ENCODE results near the gene GNPNAT1. TPM values are rescaled to one million over a fixed set of nuclear protein-coding genes. Genes with fewer than 3 reads are reported as not detected.
A peak's percentile ranks its signal among the peaks of the same experiment; 100 is the strongest.

Gene GNPNAT1
- total and polyA plus RNA-seq, 2 donors (not counting 3 experiments of a cell fraction or from before 2014, with no cell fraction given) = 18.7 to 38.9 TPM

DNA sequence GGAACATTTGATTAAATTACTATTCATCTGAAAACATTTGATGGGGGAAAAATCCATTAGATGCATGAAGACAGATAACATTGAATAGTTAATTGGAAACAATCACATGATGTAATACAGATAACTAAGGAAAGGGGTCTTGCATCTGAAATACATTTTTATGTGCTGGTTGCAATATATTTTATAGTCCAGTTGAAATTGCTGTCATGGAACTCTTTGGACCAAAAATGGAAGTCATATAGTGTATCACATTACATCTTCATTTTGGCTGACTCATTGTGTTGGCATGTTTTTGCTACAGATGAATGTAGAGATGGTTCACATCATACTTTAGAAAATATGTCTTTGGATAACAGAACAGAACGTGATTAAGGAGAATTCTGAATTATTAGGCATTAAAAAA, 43.0 kb upstream of the GNPNAT1 start:
- Histone ChIP-seq H3K4me3 (replicated peaks in 1 of 3; ENCODE audit: insufficient read depth in 1 of 3, low read depth in 1 of 3, low read length in 3 of 3) (no peak overlapping the region), H4K20me1 (replicated peaks; ENCODE audit: control insufficient read depth, extremely low read depth, insufficient read depth, low read length) (no peaks in the 10 kb centered on the region), H3K4me2 (ENCODE audit: insufficient read depth, low read length) (peak overlapping the region; percentile 8), H3K36me3 (ENCODE audit: control insufficient read depth in 2 of 2, extremely low read depth in 1 of 2, insufficient read depth in 2 of 2, low read length in 2 of 2) (no peaks in the 10 kb centered on the region), H3K9me1 (replicated peaks; ENCODE audit: control insufficient read depth, extremely low read depth, insufficient read depth, low read length) (no peaks in the 10 kb centered on the region), H3K4me1 (ENCODE audit: control insufficient read depth, extremely low read depth, insufficient read depth, low read length) (peaks cover 10% of the 10 kb centered on the region), H3K27me3 (ENCODE audit: control insufficient read depth in 2 of 2, insufficient read depth in 2 of 2, low read length in 2 of 2) (no peaks in the 10 kb centered on the region), H3K9ac (replicated peaks; ENCODE audit: extremely low read depth, insufficient read depth, low read length) (no peak overlapping the region), H3K9me3 (replicated peaks; ENCODE audit: control insufficient read depth, insufficient read depth, low read length) (no peaks in the 10 kb centered on the region), H2AFZ (ENCODE audit: low read depth, low read length) (no peak overlapping the region), H3K79me2 (ENCODE audit: control insufficient read depth, insufficient read depth, low read length) (no peaks in the 10 kb centered on the region), H3K27ac (ENCODE audit: insufficient read depth, low read depth, low read length) (no peak overlapping the region)
- TF ChIP-seq FOS (IDR thresholded peaks at IDR 0.05; ENCODE audit: borderline replicate concordance, insufficient read depth, low read length) = peak; percentile 78
- peak; percentile 78 for TF ChIP-seq JUN (IDR thresholded peaks at IDR 0.05; ENCODE audit: borderline replicate concordance, insufficient read depth, insufficient read length, low read depth)
- TF ChIP-seq, protein P1, sequence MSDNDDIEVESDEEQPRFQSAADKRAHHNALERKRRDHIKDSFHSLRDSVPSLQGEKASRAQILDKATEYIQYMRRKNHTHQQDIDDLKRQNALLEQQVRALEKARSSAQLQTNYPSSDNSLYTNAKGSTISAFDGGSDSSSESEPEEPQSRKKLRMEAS (IDR thresholded peaks at IDR 0.05; ENCODE audit: insufficient read depth, insufficient read length) = no peak
- peak; percentile 83 for FAIRE-seq
- intact Hi-C loops (cut with micrococcal nuclease) = no loop called here
- CTCF ChIA-PET = interaction anchor here (0.6 to 3.5 kb wide), 6 partner anchors 9 to 126 kb away, joined by 3 to 16 read pairs (median 5); no protein-coding TSS in a partner anchor
- no TSS peak for BruUV-seq (replicated peaks)
- POLR2A ChIA-PET = interaction anchor here (0.6 to 0.7 kb wide), 4 partner anchors 9 to 133 kb away, joined by 3 to 4 read pairs (median 4); no protein-coding TSS in a partner anchor
- dilution Hi-C loops (cut with MboI; ENCODE audit: extremely low pct_ligation_motif_present, low sequenced_read_pairs) = no loop called here
- peak; percentile 67 for DNase-seq (ENCODE audit: low read depth, low spot score)

DNA sequence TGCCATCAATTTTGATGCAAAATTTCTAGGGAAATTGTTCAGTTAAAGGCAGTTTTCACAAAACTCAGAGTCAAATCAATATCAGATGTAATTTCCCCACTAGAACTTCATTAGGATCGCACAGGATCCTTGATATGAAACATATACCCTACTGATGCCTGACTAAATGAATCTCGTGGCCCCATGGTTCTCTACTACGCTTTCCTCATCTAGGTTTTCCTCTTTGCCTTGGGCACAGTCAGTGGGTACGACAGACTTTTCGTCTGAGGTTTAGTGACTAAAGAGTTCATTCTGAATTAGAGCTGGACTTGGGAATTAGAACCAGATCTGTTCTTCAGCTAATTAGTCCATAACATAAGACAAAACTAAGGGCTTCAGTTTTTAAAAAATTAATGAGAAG, 42.5 kb upstream of the GNPNAT1 start:
- Histone ChIP-seq H3K9me1 (replicated peaks; ENCODE audit: control insufficient read depth, extremely low read depth, insufficient read depth, low read length) (no peaks in the 10 kb centered on the region), H3K79me2 (ENCODE audit: control insufficient read depth, insufficient read depth, low read length) (no peaks in the 10 kb centered on the region), H3K4me3 (replicated peaks in 1 of 3; ENCODE audit: insufficient read depth in 1 of 3, low read depth in 1 of 3, low read length in 3 of 3) (no peak overlapping the region), H3K4me2 (ENCODE audit: insufficient read depth, low read length) (no peak overlapping the region), H3K36me3 (ENCODE audit: control insufficient read depth in 2 of 2, extremely low read depth in 1 of 2, insufficient read depth in 2 of 2, low read length in 2 of 2) (no peaks in the 10 kb centered on the region), H3K27ac (ENCODE audit: insufficient read depth, low read depth, low read length) (no peak overlapping the region), H3K4me1 (ENCODE audit: control insufficient read depth, extremely low read depth, insufficient read depth, low read length) (peaks cover 10% of the 10 kb centered on the region), H3K27me3 (ENCODE audit: control insufficient read depth in 2 of 2, insufficient read depth in 2 of 2, low read length in 2 of 2) (no peaks in the 10 kb centered on the region), H2AFZ (ENCODE audit: low read depth, low read length) (no peak overlapping the region), H4K20me1 (replicated peaks; ENCODE audit: control insufficient read depth, extremely low read depth, insufficient read depth, low read length) (no peaks in the 10 kb centered on the region), H3K9me3 (replicated peaks; ENCODE audit: control insufficient read depth, insufficient read depth, low read length) (no peaks in the 10 kb centered on the region), H3K9ac (replicated peaks; ENCODE audit: extremely low read depth, insufficient read depth, low read length) (no peak overlapping the region)
- DNase-seq (ENCODE audit: low read depth, low spot score) (no peak), FAIRE-seq (no peak)
- BruUV-seq (replicated peaks) = no TSS peak
- ChIA-PET POLR2A (interaction anchor here (0.7 kb wide), 2 partner anchors 18 to 112 kb away, joined by 4 read pairs; no protein-coding TSS in a partner anchor), CTCF (interaction anchor here (0.6 to 3.5 kb wide), 4 partner anchors 9 to 127 kb away, joined by 3 to 16 read pairs (median 10); no protein-coding TSS in a partner anchor)
- intact Hi-C loops (cut with micrococcal nuclease) = no loop called here
- dilution Hi-C loops (cut with MboI; ENCODE audit: extremely low pct_ligation_motif_present, low sequenced_read_pairs) = no loop called here
- no peak for TF ChIP-seq JUN (IDR thresholded peaks at IDR 0.05; ENCODE audit: borderline replicate concordance, insufficient read depth, insufficient read length, low read depth)
- TF ChIP-seq, protein P1 (IDR thresholded peaks at IDR 0.05; ENCODE audit: insufficient read depth, insufficient read length) = no peak
- TF ChIP-seq, protein P2, sequence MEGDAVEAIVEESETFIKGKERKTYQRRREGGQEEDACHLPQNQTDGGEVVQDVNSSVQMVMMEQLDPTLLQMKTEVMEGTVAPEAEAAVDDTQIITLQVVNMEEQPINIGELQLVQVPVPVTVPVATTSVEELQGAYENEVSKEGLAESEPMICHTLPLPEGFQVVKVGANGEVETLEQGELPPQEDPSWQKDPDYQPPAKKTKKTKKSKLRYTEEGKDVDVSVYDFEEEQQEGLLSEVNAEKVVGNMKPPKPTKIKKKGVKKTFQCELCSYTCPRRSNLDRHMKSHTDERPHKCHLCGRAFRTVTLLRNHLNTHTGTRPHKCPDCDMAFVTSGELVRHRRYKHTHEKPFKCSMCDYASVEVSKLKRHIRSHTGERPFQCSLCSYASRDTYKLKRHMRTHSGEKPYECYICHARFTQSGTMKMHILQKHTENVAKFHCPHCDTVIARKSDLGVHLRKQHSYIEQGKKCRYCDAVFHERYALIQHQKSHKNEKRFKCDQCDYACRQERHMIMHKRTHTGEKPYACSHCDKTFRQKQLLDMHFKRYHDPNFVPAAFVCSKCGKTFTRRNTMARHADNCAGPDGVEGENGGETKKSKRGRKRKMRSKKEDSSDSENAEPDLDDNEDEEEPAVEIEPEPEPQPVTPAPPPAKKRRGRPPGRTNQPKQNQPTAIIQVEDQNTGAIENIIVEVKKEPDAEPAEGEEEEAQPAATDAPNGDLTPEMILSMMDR (IDR thresholded peaks at IDR 0.05; ENCODE audit: extremely low read depth in 1 of 2, insufficient read depth in 1 of 2, low read depth in 1 of 2, low read length in 2 of 2) = no peak
- TF ChIP-seq GATA2 (IDR thresholded peaks at IDR 0.05; ENCODE audit: insufficient read depth, insufficient read length, low read depth, low read length) = no peak
- TF ChIP-seq EZH2 (IDR thresholded peaks at IDR 0.05; ENCODE audit: borderline replicate concordance, low read depth, low read length, severe bottlenecking) = no peak
- TF ChIP-seq POLR2AphosphoS5 (IDR thresholded peaks at IDR 0.05; ENCODE audit: insufficient read depth, low read depth, low read length) = no peak
- no peak for TF ChIP-seq POLR2A (IDR thresholded peaks at IDR 0.05; ENCODE audit: low read depth, low read length)
- no peak for TF ChIP-seq MYC (IDR thresholded peaks at IDR 0.05; ENCODE audit: low read depth, low read length)
- no peak for TF ChIP-seq FOS (IDR thresholded peaks at IDR 0.05; ENCODE audit: borderline replicate concordance, insufficient read depth, low read length)
